SK-N-SH (cell line): ENCODE data around the gene EGFL8. TPM values are rescaled to one million over a fixed set of nuclear protein-coding genes. Genes with fewer than 3 reads are reported as not detected.
"Not testable (repeated sequence)": the region's sequence is repeated elsewhere in the genome, so short reads cannot be mapped to it uniquely, and the experiment has no call there.

Experiments
- CTCF ChIA-PET: fragments of 300-600, 350-600 bp; formaldehyde crosslinking; extraction: SDS; loops from one replicate; lab custom pipeline; 2021; lab: Yijun Ruan, JAX
- POLR2A ChIA-PET: fragments of 350-600 bp; sonication (Branson Sonifier 250); formaldehyde crosslinking; extraction: SDS; loops from one replicate; lab custom pipeline; 2020; ENCODE audit warnings: antibody characterized with exemption, inconsistent platforms; lab: Yijun Ruan, JAX
- DNase-seq: peaks from one replicate; pipeline ENCODE4 v3.0.0; 2012
- H2AFZ ChIP-seq: fragments of 200-600 bp; sonication (generic); 2 replicates; pipeline ENCODE4 v1.8.1; 2016; ENCODE audit warnings: antibody characterized with exemption, mild to moderate bottlenecking, low read depth
- H3F3A ChIP-seq: fragments of 200-600 bp; sonication (generic); replicated peaks from 2 replicates; pipeline ENCODE3; 2016; ENCODE audit warnings: antibody characterized with exemption, mild to moderate bottlenecking; ENCODE audit not compliant: insufficient read depth
- H3K27ac ChIP-seq, 2 experiments: fragments of 200-500 bp in 1 of 2; fragments of 200-600 bp in 1 of 2; sonication (Bioruptor generic) in 1 of 2; sonication (generic), shearing (Covaris generic) in 1 of 2; 2 replicates each; pipeline versions ENCODE4 v1.5.1 to v1.6.1; 2014 to 2016; ENCODE audit warnings: low read depth in 2 of 2, inconsistent platforms in 1 of 2, low read length in 1 of 2, mild to moderate bottlenecking in 1 of 2, mixed read lengths in 1 of 2
- H3K27me3 ChIP-seq: fragments of 200-600 bp; sonication (generic), shearing (Covaris generic); 2 replicates; pipeline ENCODE4 v1.6.1; 2016; ENCODE audit warnings: mixed run types; ENCODE audit not compliant: insufficient read depth
- H3K36me3 ChIP-seq, 2 experiments: fragments of 200-500 bp in 1 of 2; fragments of 200-600 bp in 1 of 2; sonication (Bioruptor generic) in 1 of 2; sonication (generic) in 1 of 2; replicated peaks in 1 of 2; 2 replicates each; pipeline versions ENCODE3 to v1.5.1; 2014 to 2016; ENCODE audit warnings: low read length in 1 of 2, mild to moderate bottlenecking in 1 of 2; ENCODE audit not compliant: insufficient read depth in 2 of 2, control insufficient read depth in 1 of 2
- H3K4me1 ChIP-seq, 2 experiments: fragments of 200-500 bp in 1 of 2; fragments of 200-600 bp in 1 of 2; sonication (Bioruptor generic) in 1 of 2; sonication (generic), shearing (Covaris generic) in 1 of 2; 2 replicates each; pipeline versions ENCODE4 v1.5.1 to v1.6.1; 2014 to 2016; ENCODE audit warnings: low read depth in 1 of 2, low read length in 1 of 2, mixed run types in 1 of 2; ENCODE audit not compliant: insufficient read depth in 2 of 2, control insufficient read depth in 1 of 2
- H3K4me2 ChIP-seq: fragments of 200-600 bp; sonication (generic), shearing (Covaris generic); 2 replicates; pipeline ENCODE4 v1.6.1; 2017; ENCODE audit warnings: mixed run types
- H3K4me3 ChIP-seq, 2 experiments: fragments of 200-500 bp in 1 of 2; fragments of 200-600 bp in 1 of 2; sonication (Bioruptor generic) in 1 of 2; sonication (generic), shearing (Covaris generic) in 1 of 2; 2 replicates each; pipeline versions ENCODE4 v1.5.1 to v1.8.1; 2014 to 2016; ENCODE audit warnings: low read depth in 2 of 2, inconsistent platforms in 1 of 2, low read length in 1 of 2, mild to moderate bottlenecking in 1 of 2, mixed read lengths in 1 of 2, moderate library complexity in 1 of 2
- H3K79me2 ChIP-seq: fragments of 200-600 bp; sonication (generic); 2 replicates; pipeline ENCODE4 v1.8.1; 2017; ENCODE audit warnings: mild to moderate bottlenecking; ENCODE audit not compliant: insufficient read depth
- H3K9ac ChIP-seq: fragments of 200-600 bp; sonication (generic); 2 replicates; pipeline ENCODE4 v1.6.1; 2017; ENCODE audit warnings: mixed run types
- H3K9me2 ChIP-seq: fragments of 200-600 bp; sonication (generic); 2 replicates; pipeline ENCODE4 v1.6.1; 2017; ENCODE audit warnings: mixed run types
- H3K9me3 ChIP-seq: fragments of 200-600 bp; sonication (generic); 2 replicates; pipeline ENCODE4 v1.6.1; 2017; ENCODE audit warnings: mixed run types, mild to moderate bottlenecking, moderate library complexity
- H4K20me1 ChIP-seq: fragments of 200-600 bp; sonication (generic); 2 replicates; pipeline ENCODE4 v1.6.1; 2017; ENCODE audit warnings: mild to moderate bottlenecking, mixed run types; ENCODE audit not compliant: insufficient read depth
- POLR2AphosphoS5 ChIP-seq: IDR thresholded peaks from 2 replicates; pipeline ENCODE4 v1.6.1; 2012; ENCODE audit warnings: low read depth, low read length
- RCOR1 ChIP-seq: fragments of 150-350 bp; IDR thresholded peaks from 2 replicates; pipeline ENCODE4 v1.6.1; 2017; ENCODE audit warnings: antibody characterized with exemption, low read length
- WGBS: methylation state at CpG from one replicate; pipeline ENCODE4 v1.1.6; 2017; ENCODE audit warnings: low lambda C conversion rate; 5-methylcytosine and 5-hydroxymethylcytosine counted together
- polyA plus RNA-seq, 3 experiments: library from polyadenylated mRNA; depleted of rRNA; stranded (reverse); fragments of >200 nt; gene quantifications; 2 replicates each; pipeline ENCODE4 v1.2.3, GENCODE V29; 2012
- TF ChIP-seq, protein P1 (sequence below): IDR thresholded peaks from 2 replicates; pipeline ENCODE4 v1.6.1; 2012; ENCODE audit warnings: mild to moderate bottlenecking, low read depth, low read length, moderate library complexity
- TF ChIP-seq, protein P2 (sequence below): fragments of 150-350 bp; IDR thresholded peaks from 2 replicates; pipeline ENCODE4 v1.6.1; 2016; ENCODE audit warnings: mild to moderate bottlenecking, low read depth, low read length

EGFL8 gene
- polyA plus RNA-seq, 1 of the 3 experiments (the other 2 are of a cell fraction), result 7.7 TPM

DNA sequence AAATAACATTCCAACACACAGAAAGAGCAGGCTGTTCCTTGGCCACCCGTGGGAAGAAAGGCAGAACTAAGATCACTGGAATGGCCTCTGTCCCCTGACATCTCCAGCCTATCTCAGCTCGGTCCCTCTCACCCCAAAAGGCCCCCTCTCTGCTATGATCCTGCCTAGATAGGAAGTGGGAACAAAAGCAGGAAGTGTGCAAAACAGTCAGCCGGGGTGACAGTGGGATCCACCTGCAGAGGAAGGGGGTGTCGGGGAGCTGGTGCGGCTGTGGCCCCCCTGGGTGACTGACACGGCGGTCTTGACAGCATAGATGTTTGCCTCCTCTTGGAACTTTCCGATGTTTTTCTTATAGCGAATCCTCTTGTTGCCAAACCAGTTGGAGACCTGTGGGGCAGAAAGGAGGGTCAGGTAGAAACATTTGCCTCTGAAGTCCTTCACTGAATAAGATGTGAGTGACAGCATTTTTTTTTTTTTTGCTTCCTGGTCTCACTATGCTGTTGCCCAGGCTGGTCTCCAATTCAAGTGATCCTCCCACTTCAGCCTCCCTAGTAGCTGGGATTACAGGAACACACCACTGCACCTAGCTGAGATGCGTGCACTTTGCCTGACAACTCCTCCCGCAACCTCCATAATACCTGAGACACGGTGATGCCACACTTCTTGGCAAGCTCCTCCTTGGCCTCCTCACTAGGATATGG, 22.8 kb downstream of the EGFL8 start (continued):
- TF ChIP-seq, protein P1, sequence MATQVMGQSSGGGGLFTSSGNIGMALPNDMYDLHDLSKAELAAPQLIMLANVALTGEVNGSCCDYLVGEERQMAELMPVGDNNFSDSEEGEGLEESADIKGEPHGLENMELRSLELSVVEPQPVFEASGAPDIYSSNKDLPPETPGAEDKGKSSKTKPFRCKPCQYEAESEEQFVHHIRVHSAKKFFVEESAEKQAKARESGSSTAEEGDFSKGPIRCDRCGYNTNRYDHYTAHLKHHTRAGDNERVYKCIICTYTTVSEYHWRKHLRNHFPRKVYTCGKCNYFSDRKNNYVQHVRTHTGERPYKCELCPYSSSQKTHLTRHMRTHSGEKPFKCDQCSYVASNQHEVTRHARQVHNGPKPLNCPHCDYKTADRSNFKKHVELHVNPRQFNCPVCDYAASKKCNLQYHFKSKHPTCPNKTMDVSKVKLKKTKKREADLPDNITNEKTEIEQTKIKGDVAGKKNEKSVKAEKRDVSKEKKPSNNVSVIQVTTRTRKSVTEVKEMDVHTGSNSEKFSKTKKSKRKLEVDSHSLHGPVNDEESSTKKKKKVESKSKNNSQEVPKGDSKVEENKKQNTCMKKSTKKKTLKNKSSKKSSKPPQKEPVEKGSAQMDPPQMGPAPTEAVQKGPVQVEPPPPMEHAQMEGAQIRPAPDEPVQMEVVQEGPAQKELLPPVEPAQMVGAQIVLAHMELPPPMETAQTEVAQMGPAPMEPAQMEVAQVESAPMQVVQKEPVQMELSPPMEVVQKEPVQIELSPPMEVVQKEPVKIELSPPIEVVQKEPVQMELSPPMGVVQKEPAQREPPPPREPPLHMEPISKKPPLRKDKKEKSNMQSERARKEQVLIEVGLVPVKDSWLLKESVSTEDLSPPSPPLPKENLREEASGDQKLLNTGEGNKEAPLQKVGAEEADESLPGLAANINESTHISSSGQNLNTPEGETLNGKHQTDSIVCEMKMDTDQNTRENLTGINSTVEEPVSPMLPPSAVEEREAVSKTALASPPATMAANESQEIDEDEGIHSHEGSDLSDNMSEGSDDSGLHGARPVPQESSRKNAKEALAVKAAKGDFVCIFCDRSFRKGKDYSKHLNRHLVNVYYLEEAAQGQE, result no peak
- TF ChIP-seq RCOR1, result no peak
- TF ChIP-seq, protein P2, sequence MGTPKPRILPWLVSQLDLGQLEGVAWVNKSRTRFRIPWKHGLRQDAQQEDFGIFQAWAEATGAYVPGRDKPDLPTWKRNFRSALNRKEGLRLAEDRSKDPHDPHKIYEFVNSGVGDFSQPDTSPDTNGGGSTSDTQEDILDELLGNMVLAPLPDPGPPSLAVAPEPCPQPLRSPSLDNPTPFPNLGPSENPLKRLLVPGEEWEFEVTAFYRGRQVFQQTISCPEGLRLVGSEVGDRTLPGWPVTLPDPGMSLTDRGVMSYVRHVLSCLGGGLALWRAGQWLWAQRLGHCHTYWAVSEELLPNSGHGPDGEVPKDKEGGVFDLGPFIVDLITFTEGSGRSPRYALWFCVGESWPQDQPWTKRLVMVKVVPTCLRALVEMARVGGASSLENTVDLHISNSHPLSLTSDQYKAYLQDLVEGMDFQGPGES, result no peak
- TF ChIP-seq, all 33 proteins: peak for 0

DNA sequence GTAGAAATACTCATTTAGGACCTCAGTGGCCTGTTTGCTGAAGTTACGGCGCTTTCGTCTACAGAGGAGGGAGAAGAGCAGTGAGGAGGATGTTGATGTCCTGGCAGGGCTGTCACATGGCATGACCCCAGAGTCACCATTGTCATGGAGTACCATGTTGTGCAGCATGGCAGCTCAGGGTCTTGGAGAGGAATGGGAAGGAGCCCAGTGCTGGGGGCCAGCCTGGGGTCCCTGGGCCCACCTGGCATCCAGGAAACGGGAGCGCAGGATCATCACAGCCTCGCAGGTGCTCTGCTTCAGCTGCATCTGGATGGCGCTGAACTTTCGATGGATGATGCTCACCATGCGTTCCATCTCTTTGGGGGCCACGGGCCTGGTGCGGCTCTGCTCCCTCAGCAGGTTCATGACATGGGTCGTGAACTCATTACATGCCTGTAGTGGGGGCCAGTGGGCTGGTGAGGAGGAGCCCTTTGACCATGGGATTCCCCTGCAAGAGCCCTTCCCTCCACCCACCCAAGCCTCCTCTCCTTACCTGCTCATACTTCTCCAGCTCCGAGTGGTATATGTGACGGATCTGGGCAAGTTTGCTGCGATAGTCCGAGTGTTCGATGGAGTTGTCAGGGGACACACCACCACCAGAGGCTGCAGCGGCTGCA, 23.5 kb downstream of the EGFL8 start:
- H3K9ac ChIP-seq, result not testable (repeated sequence)

DNA sequence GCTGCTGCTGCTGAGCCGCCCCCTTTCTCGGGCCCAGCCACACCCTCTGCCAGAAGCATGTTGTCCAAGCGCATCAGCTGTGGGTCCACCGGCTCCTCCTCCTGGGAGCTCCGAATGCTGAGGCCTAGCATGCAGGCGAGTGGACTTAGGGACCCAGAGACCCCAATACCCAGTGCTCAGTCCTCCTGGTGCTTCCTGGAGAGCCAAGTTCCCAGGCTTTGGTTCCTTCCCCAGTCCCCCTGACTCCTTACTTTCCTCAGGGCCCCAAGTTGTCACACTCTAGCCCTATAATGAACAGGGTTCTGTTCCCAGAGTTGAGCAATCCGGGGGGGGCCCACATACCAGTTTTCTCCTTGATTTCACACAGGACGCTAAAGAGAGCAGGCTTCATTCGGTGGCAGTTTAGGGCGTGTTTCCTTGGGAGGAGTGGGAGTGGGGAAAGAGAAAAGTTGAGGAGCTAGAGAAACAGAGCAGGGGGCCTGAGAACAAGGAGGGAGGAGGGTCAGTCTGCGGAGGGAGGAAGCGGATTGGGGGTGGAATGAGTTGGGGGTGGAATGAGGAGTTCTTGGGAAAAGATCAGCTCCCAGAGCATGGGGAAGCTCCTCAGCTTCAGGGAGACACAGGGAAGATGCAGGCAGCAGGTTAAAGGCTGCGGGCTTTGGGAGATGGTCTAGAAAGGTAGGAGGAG, 24.1 kb downstream of the EGFL8 start:
- Histone ChIP-seq H3K27me3 (no peaks in the 10 kb centered on the region), H3F3A (peaks cover 23% of the 10 kb centered on the region), H3K36me3 (peaks cover 8 to 21% of the 10 kb centered on the region in 2 experiments), H3K4me2 (peak overlapping the region; percentile 92), H3K9me3 (no peaks in the 10 kb centered on the region), H3K27ac (peak overlapping the region in 1 of 2 experiments; percentile 81; a peak in 2 of 4 replicates), H3K4me1 (peaks cover 0 to 20% of the 10 kb centered on the region in 2 experiments; a peak in 1 of 4 replicates), H3K9me2 (no peaks in the 10 kb centered on the region), H3K79me2 (peaks cover 21% of the 10 kb centered on the region), H3K9ac (peak overlapping the region; percentile 78), H3K4me3 (peak overlapping the region; percentile 60 to 81), H4K20me1 (no peaks in the 10 kb centered on the region), H2AFZ (no peak overlapping the region)
- DNase-seq, result no peak
- POLR2A ChIA-PET, result interaction anchor here (3.1 kb wide), 1 partner anchor 11 kb away, joined by 22 read pairs; the partner anchor contains the start of gene RNF5
- no peak for TF ChIP-seq POLR2AphosphoS5
- CTCF ChIA-PET, result interaction anchor here (1.2 to 1.9 kb wide), 2 partner anchors 9 to 291 kb away, joined by 3 to 6 read pairs; partner anchors contain the start of gene EHMT2
- WGBS, result 65% methylated on average over 11 of the region's 13 CpGs

More for the DNA sequence above, 23.5 kb downstream of the EGFL8 start:
- H4K20me1 ChIP-seq, POLR2A ChIA-PET, H3K9me3 ChIP-seq, H3K27ac ChIP-seq, H3K9me2 ChIP-seq, DNase-seq, H3K27me3 ChIP-seq, H2AFZ ChIP-seq: not testable (repeated sequence)
- H3K4me1 ChIP-seq, result peaks cover 0 to 20% of the 10 kb centered on the region in 2 experiments; a peak in 1 of 4 replicates
- H3F3A ChIP-seq, result peaks cover 20% of the 10 kb centered on the region
- H3K4me3 ChIP-seq, result peak overlapping the region in 1 of 2 experiments; percentile 81; a peak in 1 of 4 replicates
- peak overlapping the region; percentile 92 for H3K4me2 ChIP-seq
- CTCF ChIA-PET, result interaction anchor here (1.2 to 1.9 kb wide), 2 partner anchors 10 to 69 kb away, joined by 3 to 6 read pairs; no protein-coding TSS in a partner anchor
- 99% methylated on average over 9 of the region's 18 CpGs for WGBS
- peaks cover 21% of the 10 kb centered on the region for H3K79me2 ChIP-seq
- peaks cover 8 to 26% of the 10 kb centered on the region in 2 experiments for H3K36me3 ChIP-seq
